Spleen (tissue), 7 donors: ENCODE results near the gene UBTF.

Source experiments
- POLR2AphosphoS5 ChIP-seq, 3 donors: sonication (generic); formaldehyde crosslinking; IDR thresholded peaks; one replicate each; pipeline ENCODE4 v1.5.1; 2017; ENCODE audit warnings: antibody characterized with exemption in 3 of 3
- TF ChIP-seq, protein P1 (sequence below), 11 experiments: fragments of 200-600 bp in 7 of 11; fragments of 450-650 bp in 4 of 11; sonication (generic) in 4 of 11; IDR thresholded peaks in 8 of 11; conservative IDR thresholded peaks in 3 of 11; 1 replicate in 7 of 11; 2 replicates in 4 of 11; pipeline versions ENCODE4 v1.4.0 to v1.8.0; 2016 to 2021; ENCODE audit warnings: antibody characterized with exemption in 11 of 11, inconsistent platforms in 4 of 11, mild to moderate bottlenecking in 1 of 11
- donor health status: DM: no; HTN: no; CAD: no; lungs with moderate emphysema.
- donor health status: DM: no; HTN: no; CAD: no.
- donor health status: DM: no; HTN: no; CAD: no.

DNA sequence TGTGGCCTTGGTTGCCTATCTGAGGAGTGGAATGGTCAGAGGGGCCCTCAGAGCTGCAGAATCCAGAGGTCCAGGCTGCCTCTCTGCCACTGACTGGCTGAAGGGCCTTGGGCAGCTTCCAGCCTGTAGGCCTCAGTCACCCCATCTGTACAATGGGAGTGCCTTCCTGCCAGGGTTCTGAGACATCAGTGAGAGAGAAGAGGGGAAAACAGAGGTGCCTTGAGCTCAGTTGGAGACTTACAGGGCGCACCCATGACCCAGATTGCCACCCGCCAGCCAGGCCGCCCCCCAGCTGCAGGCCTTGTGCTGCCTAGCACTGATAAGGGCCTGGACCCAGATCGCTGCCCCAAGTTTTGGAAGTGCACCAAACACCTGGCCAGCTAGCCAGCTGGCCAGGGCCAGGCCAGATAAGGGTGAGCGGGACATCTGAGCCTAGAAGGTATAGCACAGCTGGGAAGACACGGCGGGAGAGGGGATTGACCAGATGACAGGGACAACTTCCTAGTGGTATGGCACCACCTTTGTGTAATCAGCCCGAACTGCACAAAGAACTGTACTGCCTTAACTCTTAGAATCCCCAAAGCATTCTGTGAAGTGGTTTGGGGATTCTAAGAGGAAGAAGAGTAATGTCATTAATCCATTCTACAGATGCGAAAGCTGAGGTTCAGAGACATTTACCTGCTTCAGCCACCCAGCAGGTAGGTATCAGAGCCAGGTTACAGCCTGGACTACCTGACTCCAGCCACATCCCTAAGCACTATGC is 47.1 kb upstream of the UBTF start:
- TF ChIP-seq, protein P1, sequence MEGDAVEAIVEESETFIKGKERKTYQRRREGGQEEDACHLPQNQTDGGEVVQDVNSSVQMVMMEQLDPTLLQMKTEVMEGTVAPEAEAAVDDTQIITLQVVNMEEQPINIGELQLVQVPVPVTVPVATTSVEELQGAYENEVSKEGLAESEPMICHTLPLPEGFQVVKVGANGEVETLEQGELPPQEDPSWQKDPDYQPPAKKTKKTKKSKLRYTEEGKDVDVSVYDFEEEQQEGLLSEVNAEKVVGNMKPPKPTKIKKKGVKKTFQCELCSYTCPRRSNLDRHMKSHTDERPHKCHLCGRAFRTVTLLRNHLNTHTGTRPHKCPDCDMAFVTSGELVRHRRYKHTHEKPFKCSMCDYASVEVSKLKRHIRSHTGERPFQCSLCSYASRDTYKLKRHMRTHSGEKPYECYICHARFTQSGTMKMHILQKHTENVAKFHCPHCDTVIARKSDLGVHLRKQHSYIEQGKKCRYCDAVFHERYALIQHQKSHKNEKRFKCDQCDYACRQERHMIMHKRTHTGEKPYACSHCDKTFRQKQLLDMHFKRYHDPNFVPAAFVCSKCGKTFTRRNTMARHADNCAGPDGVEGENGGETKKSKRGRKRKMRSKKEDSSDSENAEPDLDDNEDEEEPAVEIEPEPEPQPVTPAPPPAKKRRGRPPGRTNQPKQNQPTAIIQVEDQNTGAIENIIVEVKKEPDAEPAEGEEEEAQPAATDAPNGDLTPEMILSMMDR (IDR thresholded peaks at IDR 0.05 in 8 of 11, conservative IDR thresholded peaks at IDR 0.05 in 3 of 11) = no peak
- TF ChIP-seq POLR2AphosphoS5 (IDR thresholded peaks at IDR 0.05) = peak in 2 of 3 donors; percentile 10 to 35
